GM19328 (cell line): ENCODE measurements around the gene KIFBP.

Source experiments
- ATAC-seq: cut with Tn5 transposase; IDR thresholded peaks from one replicate; pipeline ENCODE4 v1.9.1; 2021; ENCODE audit warnings: mild to moderate bottlenecking, moderate library complexity; ENCODE audit not compliant: unreplicated experiment

The KIFBP gene

GRCh38 chr10:69051303-69051702, 62.7 kb downstream of the KIFBP start:
- ATAC-seq = no peak

GRCh38 chr10:69051710-69052487, 63.3 kb downstream of the KIFBP start:
- ATAC-seq = no peak

- ATAC-seq = no peak
These were observed 64.1 kb downstream of the KIFBP start for GRCh38 chr10:69052736-69053135.

GRCh38 chr10:69055241-69055640, 66.6 kb downstream of the KIFBP start:
- no peak for ATAC-seq

- no peak for ATAC-seq
These were observed 67.5 kb downstream of the KIFBP start for GRCh38 chr10:69056129-69056528.

GRCh38 chr10:69056536-69057260, 68.1 kb downstream of the KIFBP start:
- ATAC-seq = no peak

GRCh38 chr10:69057261-69057950, 68.8 kb downstream of the KIFBP start:
- no peak for ATAC-seq

GRCh38 chr10:69057951-69058297, 69.3 kb downstream of the KIFBP start:
- no peak for ATAC-seq

GRCh38 chr10:69060127-69060798, 71.7 kb downstream of the KIFBP start:
- ATAC-seq = no peak

GRCh38 chr10:69061305-69062161, 72.9 kb downstream of the KIFBP start:
- ATAC-seq = no peak

- ATAC-seq = no peak
These were observed 74.3 kb downstream of the KIFBP start for GRCh38 chr10:69062901-69063300.

GRCh38 chr10:69064762-69065328, 76.2 kb downstream of the KIFBP start:
- ATAC-seq = no peak

GRCh38 chr10:69065406-69066361, 77.1 kb downstream of the KIFBP start:
- no peak for ATAC-seq
